GM23338 (cell line): ENCODE measurements around the gene C19orf47. TPM values are rescaled to one million over a fixed set of nuclear protein-coding genes. Genes with fewer than 3 reads are reported as not detected.

ENCODE experiments used
- ATAC-seq: fragments of 200-7000 bp; cut with Tn5 transposase; 3 replicates; pipeline ENCODE4 v1.9.1; 2020
- DNase-seq: peaks from one replicate; pipeline ENCODE4 v3.0.0-alpha.2; 2015; ENCODE audit warnings: low spot score
- H2AFZ ChIP-seq: fragments of 200-600 bp; sonication (generic); 2 replicates; pipeline ENCODE4 v1.8.0; 2016; ENCODE audit warnings: antibody characterized with exemption, mild to moderate bottlenecking, moderate library complexity
- H3F3A ChIP-seq: fragments of 200-600 bp; sonication (generic); replicated peaks from 2 replicates; pipeline ENCODE4 v1.8.0; 2017; ENCODE audit warnings: antibody characterized with exemption, mixed run types, low read depth
- H3K27ac ChIP-seq: fragments of 200-600 bp; sonication (generic); 2 replicates; pipeline ENCODE4 v1.6.1; 2016; ENCODE audit warnings: low read depth
- H3K27me3 ChIP-seq: fragments of 200-600 bp; sonication (generic); 2 replicates; pipeline ENCODE4 v1.8.0; 2016; ENCODE audit warnings: mild to moderate bottlenecking, mixed run types, moderate library complexity; ENCODE audit not compliant: insufficient read depth
- H3K36me3 ChIP-seq: fragments of 200-600 bp; sonication (generic); 2 replicates; pipeline ENCODE4 v1.8.0; 2016; ENCODE audit warnings: mild to moderate bottlenecking; ENCODE audit not compliant: insufficient read depth
- H3K4me1 ChIP-seq: fragments of 200-600 bp; sonication (generic); 2 replicates; pipeline ENCODE4 v1.8.0; 2016; ENCODE audit warnings: mild to moderate bottlenecking, moderate library complexity; ENCODE audit not compliant: insufficient read depth
- H3K4me2 ChIP-seq: fragments of 200-600 bp; sonication (generic); 2 replicates; pipeline ENCODE4 v1.7.1; 2017; ENCODE audit warnings: mixed run types
- H3K4me3 ChIP-seq: fragments of 200-600 bp; sonication (generic); 2 replicates; pipeline ENCODE4 v1.6.1; 2016; ENCODE audit warnings: mixed run types
- H3K79me2 ChIP-seq: fragments of 200-600 bp; sonication (generic); replicated peaks from 2 replicates; pipeline ENCODE4 v1.8.0; 2017; ENCODE audit warnings: mild to moderate bottlenecking; ENCODE audit not compliant: insufficient read depth
- H3K9me2 ChIP-seq: fragments of 200-600 bp; sonication (generic); 2 replicates; pipeline ENCODE4 v1.8.0; 2017; ENCODE audit not compliant: insufficient read depth
- H4K20me1 ChIP-seq: fragments of 200-600 bp; sonication (generic); replicated peaks from 2 replicates; pipeline ENCODE4 v1.8.0; 2017; ENCODE audit warnings: mild to moderate bottlenecking; ENCODE audit not compliant: insufficient read depth
- H3K27ac Mint-ChIP-seq: 2 replicates; pipeline ENCODE4 v1.8.0; 2020; ENCODE audit warnings: inconsistent platforms, mild to moderate bottlenecking, moderate library complexity, mixed read lengths
- H3K27me3 Mint-ChIP-seq: 3 replicates; pipeline ENCODE4 v1.8.0; 2022; ENCODE audit warnings: low read depth, mild to moderate bottlenecking, moderate library complexity, mixed read lengths, inconsistent platforms; ENCODE audit not compliant: insufficient read depth, poor library complexity
- H3K36me3 Mint-ChIP-seq: 3 replicates; pipeline ENCODE4 v1.8.0; 2021; ENCODE audit warnings: low read depth, mild to moderate bottlenecking, inconsistent platforms, moderate library complexity, mixed read lengths
- H3K4me1 Mint-ChIP-seq: 3 replicates; pipeline ENCODE4 v1.8.0; 2020; ENCODE audit warnings: mild to moderate bottlenecking, inconsistent platforms, mixed read lengths
- H3K4me3 Mint-ChIP-seq: 3 replicates; pipeline ENCODE4 v1.8.0; 2021; ENCODE audit warnings: moderate library complexity, mild to moderate bottlenecking, inconsistent platforms, mixed read lengths
- H3K9me3 Mint-ChIP-seq: 3 replicates; pipeline ENCODE4 v1.8.0; 2020; ENCODE audit warnings: moderate library complexity, mild to moderate bottlenecking, inconsistent platforms, mixed read lengths
- CREB1 ChIP-seq: fragments of 250-450 bp; sonication (Bioruptor Pico); IDR thresholded peaks from 2 replicates; pipeline ENCODE4 v1.5.0; 2020; ENCODE audit warnings: low read depth, mild to moderate bottlenecking, moderate library complexity
- ETS1 ChIP-seq: IDR thresholded peaks from 2 replicates; pipeline ENCODE4 v1.6.1; 2016; ENCODE audit warnings: antibody characterized with exemption
- EZH2 ChIP-seq: fragments of 200-600 bp; sonication (generic); IDR thresholded peaks from one replicate; pipeline ENCODE4 v1.8.0; 2017; ENCODE audit warnings: antibody characterized with exemption, mild to moderate bottlenecking, low read depth; ENCODE audit not compliant: unreplicated experiment
- EZH2phosphoT487 ChIP-seq: fragments of 200-600 bp; sonication (generic); IDR thresholded peaks from one replicate; pipeline ENCODE4 v1.8.1; 2018; ENCODE audit warnings: antibody characterized with exemption; ENCODE audit not compliant: unreplicated experiment
- JUNB ChIP-seq: IDR thresholded peaks from one replicate; pipeline ENCODE4 v1.6.1; 2016; ENCODE audit warnings: antibody characterized with exemption; ENCODE audit not compliant: unreplicated experiment
- NANOG ChIP-seq: IDR thresholded peaks from 2 replicates; pipeline ENCODE4 v1.6.1; 2016; ENCODE audit warnings: antibody characterized with exemption, borderline replicate concordance
- POLR2AphosphoS5 ChIP-seq: IDR thresholded peaks from 2 replicates; pipeline ENCODE4 v1.6.1; 2016; ENCODE audit warnings: antibody characterized with exemption, low read depth
- REST ChIP-seq: IDR thresholded peaks from one replicate; pipeline ENCODE4 v1.6.1; 2018; ENCODE audit warnings: antibody characterized with exemption; ENCODE audit not compliant: unreplicated experiment
- STAT1 ChIP-seq: IDR thresholded peaks from one replicate; pipeline ENCODE4 v1.6.1; 2016; ENCODE audit warnings: antibody characterized with exemption; ENCODE audit not compliant: unreplicated experiment
- ZNF114 ChIP-seq: fragments of 250-450 bp; sonication (Bioruptor Pico); IDR thresholded peaks from 2 replicates; pipeline ENCODE4 v1.5.0; 2020; ENCODE audit warnings: mild to moderate bottlenecking, moderate library complexity
- ZNF331 ChIP-seq: fragments of 250-450 bp; sonication (Bioruptor Pico); IDR thresholded peaks from 2 replicates; pipeline ENCODE4 v1.5.0; 2020; ENCODE audit warnings: low read depth, mild to moderate bottlenecking, moderate library complexity
- polyA plus RNA-seq: library from polyadenylated mRNA; unstranded; fragments of >200 nt; fragmentation: Nextera tagmentation; extraction: Ambion mirVana; gene quantifications from 2 replicates; pipeline ENCODE4 v1.2.1, GENCODE V29; 2016
- total RNA-seq: library from RNA; depleted of rRNA; stranded (reverse); fragments of >200 nt; shearing (Covaris generic); gene quantifications from 2 replicates; pipeline ENCODE4 v1.2.3, GENCODE V29; 2014
- TF ChIP-seq, protein P1 (sequence below), 2 experiments: fragments of 200-600 bp in 1 of 2; sonication (generic) in 1 of 2; conservative IDR thresholded peaks; 2 replicates each; pipeline versions ENCODE4 v1.5.1 to v1.6.1; 2016 to 2017; ENCODE audit warnings: antibody characterized with exemption in 2 of 2, low read depth in 2 of 2, mild to moderate bottlenecking in 2 of 2, moderate library complexity in 1 of 2

C19orf47 gene
- total and polyA plus RNA-seq, 2 experiments from 2014 or later: 13.1 to 26.6 TPM

DNA sequence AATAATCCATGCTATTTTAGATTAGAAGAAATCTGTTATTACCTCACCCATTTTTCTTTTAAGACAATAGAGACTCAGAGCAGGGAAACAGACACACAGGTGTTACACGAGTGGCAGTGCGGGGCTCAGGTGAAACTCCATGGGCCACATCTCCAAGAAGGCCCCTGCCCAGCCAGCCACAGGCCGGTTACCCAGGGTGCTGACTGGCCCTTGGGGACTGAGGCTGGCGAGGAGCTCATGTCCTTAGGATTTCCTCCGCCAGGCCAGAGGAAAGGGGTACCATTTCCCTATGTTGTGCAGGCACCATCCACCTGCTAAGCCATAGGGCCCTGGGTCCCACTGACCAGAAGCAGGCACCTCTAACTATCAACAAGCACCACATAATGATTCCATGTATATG, 10.6 kb downstream of the C19orf47 start:
- no peaks in the 10 kb centered on the region for H3K9me2 ChIP-seq
- Mint-ChIP-seq H3K27ac (no peak overlapping the region), H3K9me3 (no peaks in the 10 kb centered on the region)

DNA sequence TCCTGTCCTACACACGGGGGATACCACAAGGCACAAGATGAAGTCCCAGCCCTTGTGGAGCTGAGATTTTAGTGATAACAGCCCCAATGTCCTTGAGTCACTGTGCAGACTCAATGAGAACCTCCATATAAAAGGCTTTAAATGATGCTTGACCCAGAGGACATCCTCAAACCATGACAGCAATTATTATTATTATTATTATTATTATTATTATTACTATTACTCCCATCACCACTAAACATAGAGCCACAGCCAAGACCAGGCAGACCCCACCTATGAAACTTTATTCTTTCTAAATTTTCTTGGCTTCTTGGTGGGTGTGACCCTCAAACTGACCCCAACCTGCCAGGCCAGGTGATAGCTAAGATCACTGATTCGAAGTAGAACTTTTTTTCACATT, 11.1 kb downstream of the C19orf47 start:
- H3K4me1 Mint-ChIP-seq: no peaks in the 10 kb centered on the region
- H3K27me3 ChIP-seq: no peaks in the 10 kb centered on the region
- no peaks in the 10 kb centered on the region for H3K4me1 ChIP-seq
- H3K4me3 Mint-ChIP-seq: no peak overlapping the region
- no peaks in the 10 kb centered on the region for H3K27me3 Mint-ChIP-seq
- H3K36me3 ChIP-seq: no peaks in the 10 kb centered on the region; the same call in 1 of the 2 replicates
- no peak overlapping the region for H3K27ac Mint-ChIP-seq
- no peaks in the 10 kb centered on the region for H3K9me2 ChIP-seq
- no peak for DNase-seq
- ATAC-seq: no peak
- no peaks in the 10 kb centered on the region; the same call in 1 of the 2 replicates for H3K79me2 ChIP-seq
- H4K20me1 ChIP-seq: no peaks in the 10 kb centered on the region
- H3K9me3 Mint-ChIP-seq: no peaks in the 10 kb centered on the region
- no peak overlapping the region for H2AFZ ChIP-seq
- peaks cover 27% of the 10 kb centered on the region for H3K36me3 Mint-ChIP-seq
- H3K4me3 ChIP-seq: no peak overlapping the region
- H3K4me2 ChIP-seq: no peak overlapping the region
- H3F3A ChIP-seq: no peaks in the 10 kb centered on the region
- no peak overlapping the region for H3K27ac ChIP-seq
- TF ChIP-seq ZNF114 (CRISPR knock-in tag): no peak
- TF ChIP-seq CREB1 (CRISPR knock-in tag): no peak
- TF ChIP-seq ZNF331 (CRISPR knock-in tag): no peak
- no peak for TF ChIP-seq JUNB
- no peak for TF ChIP-seq NANOG
- no peak for TF ChIP-seq POLR2AphosphoS5
- no peak for TF ChIP-seq ETS1
- TF ChIP-seq EZH2phosphoT487: no peak
- no peak for TF ChIP-seq STAT1
- TF ChIP-seq EZH2: no peak
- TF ChIP-seq REST: no peak

More for the DNA sequence above, 10.6 kb downstream of the C19orf47 start:
- H2AFZ ChIP-seq: no peak overlapping the region
- TF ChIP-seq STAT1: no peak
- no peak for TF ChIP-seq ETS1
- TF ChIP-seq POLR2AphosphoS5: no peak
- TF ChIP-seq EZH2: no peak
- TF ChIP-seq NANOG: no peak
- TF ChIP-seq CREB1 (CRISPR knock-in tag): no peak
- TF ChIP-seq, protein P1, sequence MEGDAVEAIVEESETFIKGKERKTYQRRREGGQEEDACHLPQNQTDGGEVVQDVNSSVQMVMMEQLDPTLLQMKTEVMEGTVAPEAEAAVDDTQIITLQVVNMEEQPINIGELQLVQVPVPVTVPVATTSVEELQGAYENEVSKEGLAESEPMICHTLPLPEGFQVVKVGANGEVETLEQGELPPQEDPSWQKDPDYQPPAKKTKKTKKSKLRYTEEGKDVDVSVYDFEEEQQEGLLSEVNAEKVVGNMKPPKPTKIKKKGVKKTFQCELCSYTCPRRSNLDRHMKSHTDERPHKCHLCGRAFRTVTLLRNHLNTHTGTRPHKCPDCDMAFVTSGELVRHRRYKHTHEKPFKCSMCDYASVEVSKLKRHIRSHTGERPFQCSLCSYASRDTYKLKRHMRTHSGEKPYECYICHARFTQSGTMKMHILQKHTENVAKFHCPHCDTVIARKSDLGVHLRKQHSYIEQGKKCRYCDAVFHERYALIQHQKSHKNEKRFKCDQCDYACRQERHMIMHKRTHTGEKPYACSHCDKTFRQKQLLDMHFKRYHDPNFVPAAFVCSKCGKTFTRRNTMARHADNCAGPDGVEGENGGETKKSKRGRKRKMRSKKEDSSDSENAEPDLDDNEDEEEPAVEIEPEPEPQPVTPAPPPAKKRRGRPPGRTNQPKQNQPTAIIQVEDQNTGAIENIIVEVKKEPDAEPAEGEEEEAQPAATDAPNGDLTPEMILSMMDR (conservative IDR thresholded peaks at IDR 0.05; ENCODE audit: low read depth in 2 of 2): no peak
- TF ChIP-seq ZNF114 (CRISPR knock-in tag): no peak
- TF ChIP-seq ZNF331 (CRISPR knock-in tag): no peak
- no peak for TF ChIP-seq JUNB
- H4K20me1 ChIP-seq: 0 out of 2 replicates have a peak, but pooled peaks cover 3% of the 10 kb centered on the region
- 0 out of 2 replicates have a peak overlapping the region, but pooled peaks have one; percentile 50 for H3K27ac ChIP-seq
- DNase-seq: no peak
- no peaks in the 10 kb centered on the region for H3K4me1 ChIP-seq
- no peaks in the 10 kb centered on the region; the same call in 1 of the 2 replicates for H3K79me2 ChIP-seq
- no peak for ATAC-seq
- no peak overlapping the region for H3K4me2 ChIP-seq
- H3K36me3 ChIP-seq: no peaks in the 10 kb centered on the region; the same call in 1 of the 2 replicates
- Mint-ChIP-seq H3K36me3 (peaks cover 26% of the 10 kb centered on the region), H3K4me3 (no peak overlapping the region), H3K27me3 (no peaks in the 10 kb centered on the region), H3K4me1 (no peaks in the 10 kb centered on the region)
- H3K4me3 ChIP-seq: no peak overlapping the region
- H3F3A ChIP-seq: no peaks in the 10 kb centered on the region
- no peaks in the 10 kb centered on the region for H3K27me3 ChIP-seq
